Measurements from ENCODE around the gene FHIT.

FHIT gene

DNA sequence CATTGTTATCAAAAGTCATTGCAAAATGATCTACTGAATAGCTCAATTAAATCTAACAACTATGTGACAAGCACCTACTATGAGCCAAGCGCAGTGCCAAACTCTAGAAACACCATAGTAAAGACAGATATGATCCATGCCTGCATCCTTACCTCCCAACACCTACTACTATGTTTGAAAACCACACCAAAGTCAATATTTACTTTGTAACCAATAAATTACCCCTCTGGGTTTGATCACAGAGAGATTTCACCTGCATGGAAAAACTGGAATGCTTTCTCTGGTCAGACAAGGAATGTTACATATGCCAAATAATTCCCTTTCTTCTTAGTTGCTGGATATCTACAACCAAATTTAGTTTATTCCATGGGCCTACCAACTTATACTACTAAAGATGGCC, 422.2 kb downstream of the FHIT start:
- DNase-seq (no peak), ATAC-seq (no peak)
- Mint-ChIP-seq H3K9me3 (peaks cover 6 to 13% of the 10 kb centered on the region in 2 donors), H3K27me3 (no peaks in the 10 kb centered on the region), H3K4me3 (no peak overlapping the region), H3K27ac (no peak overlapping the region), H3K4me1 (no peaks in the 10 kb centered on the region)

DNA sequence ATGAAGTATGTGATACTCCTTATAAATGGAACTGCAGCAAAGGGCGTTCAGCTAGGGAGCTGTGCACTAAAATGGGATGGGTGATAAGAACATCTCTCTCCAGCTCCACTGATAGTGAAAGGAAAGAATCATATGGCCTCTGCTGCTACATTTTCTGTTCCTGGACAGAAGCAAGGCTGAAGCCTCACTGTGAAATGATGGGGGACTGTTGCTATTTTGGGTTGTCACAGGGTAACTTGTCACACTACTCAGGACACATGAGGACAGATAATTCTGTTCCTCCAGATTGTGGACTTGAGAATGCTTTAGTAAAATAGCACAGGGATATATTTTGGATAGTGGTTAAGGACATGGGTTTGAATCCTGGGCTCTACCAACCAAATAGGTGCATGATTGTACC, 423.6 kb downstream of the FHIT start:
- H3K4me1 Mint-ChIP-seq = no peaks in the 10 kb centered on the region
- H3K4me3 Mint-ChIP-seq = no peak overlapping the region
- no peak overlapping the region for H3K27ac Mint-ChIP-seq
- no peak for ATAC-seq
- H3K9me3 Mint-ChIP-seq = peaks cover 13 to 21% of the 10 kb centered on the region in 2 donors
- no peak for DNase-seq
- H3K27me3 Mint-ChIP-seq = no peaks in the 10 kb centered on the region

DNA sequence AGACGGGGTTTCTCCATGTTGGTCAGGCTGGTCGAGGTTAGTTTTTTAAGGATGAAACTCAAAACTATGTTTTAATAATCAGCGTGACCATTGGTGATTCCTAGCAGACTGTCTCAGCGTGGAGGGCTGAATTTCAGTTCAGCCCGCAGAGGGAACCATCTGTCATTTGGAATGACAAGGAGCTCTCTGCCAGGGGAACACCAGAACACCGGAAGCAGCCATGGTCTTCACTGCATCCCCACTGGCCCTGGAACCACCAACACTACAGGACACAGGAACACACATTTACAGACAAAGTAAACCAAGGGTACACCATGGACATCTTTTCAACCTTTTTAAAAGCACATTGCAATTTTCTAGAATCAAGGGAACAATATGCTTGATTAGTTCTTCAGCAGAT, 424.7 kb downstream of the FHIT start:
- Mint-ChIP-seq H3K27me3 (no peaks in the 10 kb centered on the region), H3K27ac (no peak overlapping the region), H3K4me3 (no peak overlapping the region), H3K9me3 (peaks cover 13 to 21% of the 10 kb centered on the region in 2 donors), H3K4me1 (no peaks in the 10 kb centered on the region)
- DNase-seq (no peak), ATAC-seq (no peak)

DNA sequence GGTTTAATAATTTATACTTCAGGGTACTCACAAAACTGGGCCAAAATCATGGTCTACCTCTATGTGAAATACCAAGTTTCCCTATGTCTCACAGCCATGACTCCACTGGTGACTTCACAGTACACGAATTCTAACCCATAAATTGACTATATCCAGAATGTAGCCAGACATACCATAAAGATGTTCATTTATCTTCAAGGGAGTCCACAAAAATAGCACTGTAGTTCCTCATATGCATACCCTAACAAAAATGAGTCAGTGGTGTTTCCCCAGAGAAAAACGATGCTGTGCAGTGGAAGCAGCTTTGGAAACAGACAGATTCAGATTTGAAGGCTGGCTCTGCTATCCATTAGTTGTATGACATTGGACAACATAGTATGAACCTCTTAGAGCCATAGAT, 438.8 kb downstream of the FHIT start:
- H3K9me3 Mint-ChIP-seq = peaks cover 11 to 15% of the 10 kb centered on the region in 2 donors
- H3K4me3 Mint-ChIP-seq = no peak overlapping the region
- no peaks in the 10 kb centered on the region for H3K4me1 Mint-ChIP-seq
- ATAC-seq = peak; percentile 58
- H3K27ac Mint-ChIP-seq = no peak overlapping the region
- H3K27me3 Mint-ChIP-seq = no peaks in the 10 kb centered on the region
- DNase-seq = no peak

DNA sequence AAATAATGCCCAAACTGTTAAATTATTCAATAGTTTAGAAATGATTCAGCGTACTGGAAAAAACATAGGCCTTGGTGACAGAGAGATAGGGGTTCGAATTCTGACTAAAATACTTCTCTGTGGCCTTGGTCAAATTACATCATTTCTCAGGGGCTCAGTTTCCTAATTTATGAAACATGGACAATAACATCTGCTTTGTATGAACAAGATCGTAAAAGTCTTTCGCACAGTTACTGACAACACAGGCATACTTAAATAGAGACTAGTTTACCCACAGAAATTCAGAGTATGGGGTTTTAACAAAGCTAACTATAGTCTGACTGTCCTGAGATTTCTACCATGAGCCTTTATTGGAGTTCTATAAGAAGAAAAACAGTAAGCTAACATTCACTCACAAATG, 440.4 kb downstream of the FHIT start:
- Mint-ChIP-seq H3K4me3 (no peak overlapping the region), H3K9me3 (peaks cover 2 to 8% of the 10 kb centered on the region in 2 donors), H3K4me1 (no peaks in the 10 kb centered on the region), H3K27ac (no peak overlapping the region), H3K27me3 (no peaks in the 10 kb centered on the region)
- no peak for DNase-seq
- no peak for ATAC-seq

DNA sequence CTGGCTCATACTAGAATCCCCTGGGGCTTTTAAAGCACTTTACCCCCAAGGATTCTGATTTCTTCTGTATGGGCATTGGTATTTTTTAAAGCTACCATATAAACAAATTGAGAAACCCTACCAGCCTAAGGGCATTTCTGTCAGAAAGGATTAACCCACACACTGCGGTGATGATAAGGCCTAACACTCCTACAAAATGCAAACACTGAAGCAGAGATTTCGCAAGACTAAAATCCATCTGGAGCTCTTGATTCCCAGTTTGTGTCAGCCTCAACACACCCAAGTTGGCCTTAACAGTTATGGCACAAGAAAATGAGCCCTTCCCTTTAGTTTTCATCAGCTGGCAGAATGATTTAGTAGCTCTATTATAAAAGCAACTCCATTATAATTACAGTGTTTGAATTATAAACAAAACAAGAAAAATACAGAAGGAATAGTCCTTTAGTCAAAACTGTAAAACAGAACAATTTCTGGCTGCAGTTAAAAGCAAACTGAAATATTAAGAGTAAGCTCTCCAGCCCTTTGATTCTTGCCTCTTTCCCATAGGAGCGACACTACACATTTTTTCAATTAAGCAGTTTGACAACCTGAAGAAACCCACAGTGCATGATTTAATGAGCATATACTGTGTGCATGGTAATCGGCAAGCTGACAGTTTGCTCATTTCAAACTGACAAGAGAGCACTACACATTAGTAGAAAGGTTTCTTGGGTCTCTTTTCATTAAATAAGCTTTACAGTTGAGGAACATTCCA, 441.2 kb downstream of the FHIT start:
- no peaks in the 10 kb centered on the region for H3K27me3 Mint-ChIP-seq
- H3K4me1 Mint-ChIP-seq = no peaks in the 10 kb centered on the region
- H3K9me3 Mint-ChIP-seq = peaks cover 0 to 3% of the 10 kb centered on the region in 2 donors
- ATAC-seq (no peak), DNase-seq (no peak)
- no peak overlapping the region for H3K27ac Mint-ChIP-seq
- no peak overlapping the region for H3K4me3 Mint-ChIP-seq

DNA sequence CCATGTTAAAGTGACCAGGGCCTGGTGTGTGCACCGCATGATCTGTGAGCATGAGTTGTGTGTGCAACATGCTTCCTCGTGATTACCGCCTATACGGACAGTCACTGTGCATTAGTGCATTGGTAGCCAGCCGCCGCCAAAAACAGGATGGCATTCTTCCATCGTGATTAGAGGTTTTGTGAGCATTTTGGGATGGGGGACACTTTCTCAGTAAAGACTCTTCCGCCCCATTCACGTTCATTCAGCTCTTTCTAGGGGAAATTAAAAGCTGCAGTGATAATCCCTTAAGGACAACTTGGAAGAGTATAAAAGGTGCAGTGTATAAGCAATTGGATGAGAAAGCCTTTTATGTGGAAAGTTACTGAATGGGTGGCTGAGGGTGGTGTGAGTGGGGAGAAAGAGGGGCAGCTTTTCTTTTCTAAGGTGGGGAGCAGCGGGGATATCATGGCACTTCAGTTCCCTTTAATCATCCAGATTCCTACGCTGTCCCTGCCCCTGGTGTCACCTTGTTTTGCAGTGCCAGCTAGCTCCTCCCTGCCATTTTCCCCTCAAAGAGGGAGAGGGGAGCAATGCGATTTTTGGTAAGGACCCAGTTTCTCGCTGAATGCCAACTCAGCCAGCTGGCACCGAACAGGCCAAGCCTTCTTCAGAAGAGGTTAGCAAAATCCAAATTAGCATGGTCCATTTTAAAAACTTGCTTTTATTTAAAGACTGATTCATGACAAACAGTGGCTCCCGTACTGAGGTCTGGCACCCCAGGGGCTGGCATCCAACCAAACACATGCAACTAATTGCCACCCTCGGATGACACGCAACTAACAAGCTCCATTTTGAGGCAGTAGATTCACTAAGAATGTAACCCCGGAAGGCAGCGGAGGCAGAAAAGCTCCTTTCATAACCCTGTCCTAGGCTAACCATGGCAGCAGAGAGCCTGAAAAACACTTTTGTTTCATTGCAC, 447.8 kb downstream of the FHIT start:
- Mint-ChIP-seq H3K4me3 (no peak overlapping the region), H3K4me1 (no peaks in the 10 kb centered on the region), H3K27me3 (no peaks in the 10 kb centered on the region), H3K9me3 (peaks cover 0 to 8% of the 10 kb centered on the region in 2 donors), H3K27ac (no peak overlapping the region)
- no peak for ATAC-seq
- DNase-seq = no peak

DNA sequence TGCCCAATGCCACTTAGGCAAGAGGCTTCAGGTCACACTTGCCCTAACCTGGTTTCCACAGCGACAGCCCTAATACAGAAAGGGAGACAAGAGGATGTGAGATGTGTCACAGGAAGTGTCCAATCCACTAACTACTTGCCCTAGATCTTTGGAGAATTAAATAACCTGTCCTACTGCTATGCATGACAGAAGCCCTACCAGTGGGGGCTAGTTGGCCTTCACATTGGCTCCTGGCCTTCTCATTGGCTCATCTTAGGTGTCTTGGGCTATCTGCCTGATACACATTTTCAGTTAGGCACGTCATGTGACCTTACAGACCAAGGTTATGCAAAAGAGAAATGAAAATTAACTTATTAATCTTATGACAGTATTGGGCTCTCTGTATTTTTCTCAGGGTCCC, 449.9 kb downstream of the FHIT start:
- H3K4me1 Mint-ChIP-seq = no peaks in the 10 kb centered on the region
- no peak overlapping the region for H3K27ac Mint-ChIP-seq
- peaks cover 0 to 8% of the 10 kb centered on the region in 2 donors for H3K9me3 Mint-ChIP-seq
- H3K4me3 Mint-ChIP-seq = no peak overlapping the region
- no peaks in the 10 kb centered on the region for H3K27me3 Mint-ChIP-seq
- ATAC-seq (no peak), DNase-seq (no peak)

DNA sequence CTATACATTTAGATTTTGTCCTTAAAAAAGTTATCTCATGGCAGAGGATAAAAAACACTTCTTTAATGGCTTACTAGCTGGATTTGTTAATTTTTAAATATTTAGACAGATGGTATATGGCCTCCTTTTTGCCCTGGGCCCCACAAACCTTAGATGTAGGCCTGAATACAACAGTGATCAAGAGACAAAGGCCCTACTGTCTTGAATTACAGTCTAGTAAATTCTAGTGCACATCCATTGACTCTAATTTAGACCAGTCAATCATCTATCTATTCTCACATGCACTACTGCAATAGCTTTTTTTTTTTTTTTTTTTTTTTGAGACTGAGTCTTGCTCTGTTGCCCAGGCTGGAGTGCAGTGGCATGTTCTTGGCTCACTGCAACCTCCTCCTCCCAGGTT, 452.8 kb downstream of the FHIT start:
- peaks cover 0 to 8% of the 10 kb centered on the region in 2 donors for H3K9me3 Mint-ChIP-seq
- no peaks in the 10 kb centered on the region for H3K4me1 Mint-ChIP-seq
- DNase-seq (no peak), ATAC-seq (no peak)
- no peaks in the 10 kb centered on the region for H3K27me3 Mint-ChIP-seq
- H3K27ac Mint-ChIP-seq = no peak overlapping the region
- no peak overlapping the region for H3K4me3 Mint-ChIP-seq

DNA sequence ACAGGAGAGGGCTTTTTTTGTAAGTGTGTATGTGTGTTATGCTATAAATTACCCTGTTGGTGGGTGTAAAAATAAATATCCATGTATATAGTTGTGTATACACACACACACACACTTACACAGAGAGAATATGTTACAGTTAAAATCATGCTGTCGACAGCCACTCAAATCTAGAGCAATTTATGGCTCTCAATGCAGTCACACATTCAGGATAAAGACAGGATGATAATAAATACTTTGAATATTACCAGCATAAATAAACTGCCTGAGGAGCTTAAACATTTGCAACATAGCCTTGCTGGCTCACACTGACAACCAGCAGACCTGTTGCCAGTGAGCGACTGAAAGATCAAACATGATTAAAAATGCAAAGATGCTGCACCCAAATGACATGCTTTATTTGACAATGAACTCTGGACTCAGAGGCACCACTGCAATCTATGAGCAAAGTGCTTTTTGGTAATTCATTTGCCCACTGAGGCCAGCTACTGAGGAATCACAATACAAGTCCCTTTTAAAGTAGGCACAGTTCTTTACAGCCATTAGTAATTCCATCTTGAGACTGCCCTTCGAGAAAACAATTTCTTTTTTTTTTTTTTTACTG, 458.9 kb downstream of the FHIT start:
- H3K4me1 Mint-ChIP-seq = peaks cover 7% of the 10 kb centered on the region
- no peak for DNase-seq
- H3K27ac Mint-ChIP-seq = no peak overlapping the region
- no peaks in the 10 kb centered on the region for H3K27me3 Mint-ChIP-seq
- H3K4me3 Mint-ChIP-seq = no peak overlapping the region
- H3K9me3 Mint-ChIP-seq = no peaks in the 10 kb centered on the region
- ATAC-seq = no peak

DNA sequence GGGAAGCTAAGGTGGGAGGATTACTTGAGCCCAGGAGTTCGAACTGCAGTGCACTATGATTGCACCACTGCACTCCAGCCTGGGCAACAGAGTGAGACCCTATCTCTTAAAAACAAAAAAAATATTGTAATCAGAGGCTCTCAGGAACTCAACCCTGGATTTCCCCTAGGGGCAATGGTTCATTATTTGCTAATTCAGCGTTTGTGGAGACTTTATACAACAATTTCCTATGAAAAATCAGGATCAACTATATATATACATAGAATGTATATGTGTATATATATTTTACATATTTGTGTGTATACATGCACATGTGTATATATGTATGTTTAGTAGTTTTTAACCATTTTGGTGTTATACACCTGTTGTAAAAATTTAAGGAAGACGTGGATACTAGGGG, 463.1 kb downstream of the FHIT start:
- H3K27me3 Mint-ChIP-seq = no peaks in the 10 kb centered on the region
- H3K27ac Mint-ChIP-seq = no peak overlapping the region
- no peak for DNase-seq
- no peak overlapping the region for H3K4me3 Mint-ChIP-seq
- peaks cover 7% of the 10 kb centered on the region for H3K4me1 Mint-ChIP-seq
- peaks cover under 1 to 2% of the 10 kb centered on the region in 2 donors for H3K9me3 Mint-ChIP-seq
- no peak for ATAC-seq

DNA sequence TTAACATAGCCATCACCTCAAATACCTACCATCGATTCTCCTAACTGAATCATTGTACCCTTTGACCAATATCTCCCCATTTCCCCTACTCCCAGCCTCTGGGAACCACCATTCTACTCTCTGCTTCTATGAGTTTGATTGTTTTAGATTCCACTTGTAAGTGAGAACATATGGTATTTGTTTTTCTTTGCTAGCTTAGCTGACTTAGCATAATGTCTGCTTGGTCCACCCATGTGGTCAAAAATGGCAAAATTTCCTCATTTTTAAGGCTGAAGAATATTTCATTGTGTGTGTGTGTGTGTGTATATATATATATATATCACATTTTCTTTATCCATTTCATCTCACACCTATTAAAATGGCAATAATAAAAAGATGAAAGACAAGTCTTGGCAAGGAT, 469.3 kb downstream of the FHIT start:
- H3K9me3 Mint-ChIP-seq = peaks cover 12 to 15% of the 10 kb centered on the region in 2 donors
- ATAC-seq (no peak), DNase-seq (no peak)
- H3K4me1 Mint-ChIP-seq = no peaks in the 10 kb centered on the region
- no peak overlapping the region for H3K27ac Mint-ChIP-seq
- no peaks in the 10 kb centered on the region for H3K27me3 Mint-ChIP-seq
- H3K4me3 Mint-ChIP-seq = no peak overlapping the region

DNA sequence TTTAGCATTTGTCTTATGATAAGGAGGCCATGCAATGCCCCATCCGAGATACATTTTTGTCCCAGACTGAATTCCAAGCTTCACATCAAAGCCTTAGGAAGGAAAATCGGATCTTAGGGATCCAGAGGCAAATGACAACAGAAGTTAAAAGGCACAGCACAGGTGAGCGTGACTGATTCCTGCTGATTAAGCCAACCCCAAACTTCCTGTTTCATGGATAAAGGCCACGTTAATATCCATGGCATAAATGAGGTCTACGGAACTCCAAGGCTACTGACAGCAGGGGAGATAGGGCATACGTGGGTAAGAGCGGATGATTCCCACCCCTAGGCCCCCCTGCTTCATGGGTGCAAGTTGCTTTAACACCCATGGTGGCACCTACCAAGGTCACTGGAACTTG, 471.6 kb downstream of the FHIT start:
- Mint-ChIP-seq H3K27me3 (no peaks in the 10 kb centered on the region), H3K27ac (no peak overlapping the region), H3K9me3 (peaks cover 22 to 24% of the 10 kb centered on the region in 2 donors), H3K4me1 (no peaks in the 10 kb centered on the region), H3K4me3 (no peak overlapping the region)
- DNase-seq (no peak), ATAC-seq (no peak)

DNA sequence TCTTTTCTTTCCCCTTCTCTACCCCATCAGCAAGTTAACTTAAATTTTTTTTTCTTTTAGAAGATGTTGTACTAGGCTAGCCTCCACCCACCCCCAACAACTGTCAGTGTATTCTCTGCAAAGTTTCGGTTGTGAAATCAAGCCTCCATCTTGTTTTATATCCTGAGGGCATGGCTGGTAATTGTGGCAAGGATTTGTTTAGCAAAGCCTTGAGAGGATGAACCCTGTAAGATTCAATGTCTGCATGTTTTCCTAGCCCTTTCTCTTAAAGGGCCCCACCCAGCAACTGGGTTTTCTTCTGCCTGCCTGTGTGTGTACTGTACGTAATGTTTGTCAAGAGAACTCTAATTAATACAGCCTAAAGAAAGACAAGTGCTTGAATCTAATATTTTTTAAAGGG, 475.3 kb downstream of the FHIT start:
- H3K27me3 Mint-ChIP-seq = no peaks in the 10 kb centered on the region
- ATAC-seq (no peak), DNase-seq (no peak)
- H3K4me3 Mint-ChIP-seq = no peak overlapping the region
- no peak overlapping the region for H3K27ac Mint-ChIP-seq
- peaks cover 7 to 18% of the 10 kb centered on the region in 2 donors for H3K9me3 Mint-ChIP-seq
- no peaks in the 10 kb centered on the region for H3K4me1 Mint-ChIP-seq

DNA sequence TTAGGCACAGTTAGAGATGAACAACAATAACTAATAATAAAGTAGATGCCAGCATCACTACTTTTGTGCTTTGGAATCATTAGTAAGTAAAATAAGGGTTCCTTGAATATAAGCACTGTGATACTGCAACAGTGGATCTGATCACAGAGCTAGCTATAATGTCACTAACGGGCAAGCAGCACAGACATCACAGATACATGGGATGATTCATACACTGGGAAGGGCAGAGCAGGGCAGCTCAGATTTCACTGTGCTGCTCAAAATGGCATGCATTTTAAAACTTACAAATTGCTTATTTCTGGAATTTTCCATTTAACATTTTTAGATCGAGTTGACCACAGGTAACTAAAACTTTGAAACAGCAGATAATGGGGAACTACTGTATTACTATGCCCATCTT, 476.6 kb downstream of the FHIT start:
- peaks cover 7 to 12% of the 10 kb centered on the region in 2 donors for H3K9me3 Mint-ChIP-seq
- H3K4me3 Mint-ChIP-seq = no peak overlapping the region
- ATAC-seq (no peak), DNase-seq (no peak)
- H3K27ac Mint-ChIP-seq = no peak overlapping the region
- H3K27me3 Mint-ChIP-seq = no peaks in the 10 kb centered on the region
- no peaks in the 10 kb centered on the region for H3K4me1 Mint-ChIP-seq

DNA sequence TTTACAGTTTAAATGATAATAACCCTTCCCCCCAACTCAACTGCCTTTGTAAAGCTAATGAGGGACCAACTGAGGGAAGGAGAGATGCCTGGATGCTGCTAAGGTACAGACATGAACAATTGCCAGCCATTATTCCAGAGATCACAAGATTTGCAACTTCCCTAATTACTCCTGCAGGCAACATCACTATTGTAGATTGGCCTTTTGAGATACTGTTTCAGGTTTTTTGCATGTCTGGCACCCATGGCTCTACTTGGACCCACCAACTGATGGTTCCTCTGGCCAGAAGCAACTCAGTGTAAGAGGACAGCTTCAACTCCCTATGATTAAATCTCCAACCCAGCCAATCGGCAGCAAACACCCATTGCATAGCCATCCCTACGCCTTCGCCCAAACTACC, 478.7 kb downstream of the FHIT start:
- no peaks in the 10 kb centered on the region for H3K4me1 Mint-ChIP-seq
- no peak for DNase-seq

More for the DNA sequence above, 478.7 kb downstream of the FHIT start:
- H3K9me3 Mint-ChIP-seq = peaks cover 7 to 12% of the 10 kb centered on the region in 2 donors
- no peaks in the 10 kb centered on the region for H3K27me3 Mint-ChIP-seq
- H3K4me3 Mint-ChIP-seq = no peak overlapping the region
- ATAC-seq = no peak
- no peak overlapping the region for H3K27ac Mint-ChIP-seq
